T-cell (primary cell): ENCODE data around the gene ISCU. TPM values are rescaled to one million over a fixed set of nuclear protein-coding genes. Genes with fewer than 3 reads are reported as not detected.

Experiments used
- ATAC-seq, 4 experiments: fragments of 200-7000 bp in 3 of 4; fragments of 150-1000 bp in 1 of 4; cut with Tn5 transposase; replicated peaks in 1 of 4; 1 replicate in 3 of 4; 2 replicates in 1 of 4; pipeline ENCODE4 v1.10.0; 2021; ENCODE audit warnings: moderate library complexity in 3 of 4, mild to moderate bottlenecking in 2 of 4, moderate number of reproducible peaks in 1 of 4
- CTCF ChIA-PET, 2 donors: fragments of 300-600 bp; sonication (Branson Sonifier 250); formaldehyde crosslinking; loops; one replicate each; lab custom pipeline; 2022; ENCODE audit warnings: antibody characterized with exemption in 2 of 2; lab: Charles Lee
- POLR2A ChIA-PET, 2 donors: fragments of 300-600 bp; sonication (Branson Sonifier 250); formaldehyde crosslinking; loops; one replicate each; lab custom pipeline; 2022; ENCODE audit warnings: antibody characterized with exemption in 2 of 2; lab: Charles Lee
- DNase-seq, 35 experiments: peaks; one replicate each; pipeline versions ENCODE4 v3.0.0 to v3.0.0-alpha.2; 2013 to 2023
- H3K27ac ChIP-seq: one replicate; pipeline ENCODE4 v1.5.1; 2013; ENCODE audit warnings: low read length
- H3K27me3 ChIP-seq, 2 experiments: replicated peaks in 1 of 2; 1 replicate in 1 of 2; 2 replicates in 1 of 2; pipeline versions ENCODE4 v1.6.1 to v1.7.0; 2013; ENCODE audit warnings: low read length in 1 of 2, mixed read lengths in 1 of 2; ENCODE audit not compliant: control insufficient read depth in 2 of 2, insufficient read depth in 2 of 2; ENCODE audit errors: extremely low read depth in 1 of 2
- H3K36me3 ChIP-seq, 2 donors: 1 replicate in 1 of 2; 2 replicates in 1 of 2; pipeline versions ENCODE4 v1.6.1 to v1.7.0; 2013; ENCODE audit warnings: low read length in 1 of 2; ENCODE audit not compliant: control insufficient read depth in 2 of 2, insufficient read depth in 1 of 2; ENCODE audit errors: extremely low read depth in 1 of 2
- H3K4me1 ChIP-seq, 2 experiments: 1 replicate in 1 of 2; 2 replicates in 1 of 2; pipeline versions ENCODE4 v1.6.1 to v1.7.0; 2013; ENCODE audit warnings: low read length in 2 of 2, mixed read lengths in 1 of 2; ENCODE audit not compliant: insufficient read depth in 2 of 2, control insufficient read depth in 1 of 2; ENCODE audit errors: extremely low read depth in 1 of 2
- H3K4me3 ChIP-seq, 2 donors: 1 replicate in 1 of 2; 2 replicates in 1 of 2; pipeline versions ENCODE4 v1.5.1 to v1.7.0; 2013; ENCODE audit warnings: mild to moderate bottlenecking in 2 of 2, low read length in 1 of 2, moderate library complexity in 1 of 2; ENCODE audit not compliant: control insufficient read depth in 1 of 2; ENCODE audit errors: extremely low read depth in 1 of 2
- H3K9me3 ChIP-seq: 2 replicates; pipeline ENCODE4 v1.7.0; 2013
- H3K27ac Mint-ChIP-seq, 2 donors: one replicate each; pipeline ENCODE4 v1.8.0; 2020 to 2021; ENCODE audit warnings: mild to moderate bottlenecking in 2 of 2, mixed read lengths in 2 of 2
- H3K27me3 Mint-ChIP-seq, 2 donors: one replicate each; pipeline ENCODE4 v1.8.0; 2021 to 2022; ENCODE audit warnings: mixed read lengths in 2 of 2
- H3K36me3 Mint-ChIP-seq: one replicate; pipeline ENCODE4 v1.8.0; 2021; ENCODE audit warnings: mixed read lengths
- H3K4me1 Mint-ChIP-seq, 3 donors: one replicate each; pipeline ENCODE4 v1.8.0; 2020 to 2022; ENCODE audit warnings: mixed read lengths in 3 of 3, mild to moderate bottlenecking in 1 of 3
- H3K4me3 Mint-ChIP-seq, 3 donors: one replicate each; pipeline ENCODE4 v1.8.0; 2020 to 2022; ENCODE audit warnings: mild to moderate bottlenecking in 3 of 3, mixed read lengths in 3 of 3, moderate library complexity in 3 of 3
- H3K9me3 Mint-ChIP-seq, 3 donors: one replicate each; pipeline ENCODE4 v1.8.0; 2020 to 2022; ENCODE audit warnings: mixed read lengths in 3 of 3
- WGBS: methylation state at CpG from one replicate; pipeline ENCODE4 v1.1.5; 2013; ENCODE audit warnings: missing lambda C conversion rate; ENCODE audit not compliant: insufficient coverage; 5-methylcytosine and 5-hydroxymethylcytosine counted together
- total RNA-seq, 35 experiments: library from RNA in 6 of 35; stranded (reverse) in 6 of 35; fragments of 120-200 nt in 1 of 35; gene quantifications; one replicate each; pipeline versions ENCODE4 v1.2.1 to v1.2.4 and lab custom pipeline; 2013 to 2026

Gene ISCU
- total RNA-seq, 5 donors from 2014 or later (not counting 1 experiment from before 2014, with no cell fraction given), result 108 to 190 (median 130) TPM

DNA sequence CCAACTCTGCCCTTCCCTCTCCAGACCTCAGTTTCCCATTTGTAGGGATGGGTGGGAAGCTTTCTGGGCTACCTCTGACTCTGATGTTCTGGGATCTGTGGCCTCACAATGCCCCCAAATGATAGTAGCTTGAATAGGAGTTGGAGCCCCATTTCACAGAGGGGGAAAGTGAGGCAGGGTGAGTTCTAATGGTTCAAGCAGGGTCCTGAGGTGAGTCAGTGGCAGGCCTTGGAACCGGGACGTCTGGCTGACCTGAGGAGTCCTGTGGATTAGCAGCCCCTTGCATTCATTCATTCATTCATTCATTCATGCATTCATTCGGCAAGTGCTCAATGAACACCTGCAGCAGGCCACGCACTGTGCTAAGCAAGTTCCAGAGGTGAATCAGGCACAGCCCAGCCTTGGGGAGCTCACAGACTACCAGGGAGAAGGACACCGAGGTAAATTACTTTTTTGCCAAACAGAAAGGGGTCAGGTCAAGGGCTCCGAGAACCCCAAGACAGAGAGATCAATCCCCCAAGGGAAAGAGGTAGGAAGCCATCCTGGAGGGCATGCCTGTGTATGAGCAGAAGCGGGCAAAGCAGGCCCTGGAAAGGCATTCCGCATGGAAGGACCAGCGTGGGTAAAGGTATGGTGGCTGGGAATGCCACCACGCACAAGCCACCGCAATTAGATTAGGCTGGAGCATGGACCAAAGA, 36.3 kb downstream of the ISCU start:
- Mint-ChIP-seq H3K4me1 (no peaks in the 10 kb centered on the region), H3K36me3 (no peaks in the 10 kb centered on the region), H3K9me3 (no peaks in the 10 kb centered on the region), H3K27me3 (no peaks in the 10 kb centered on the region), H3K27ac (no peak overlapping the region), H3K4me3 (no peak overlapping the region)
- H3K4me1 ChIP-seq, result no peaks in the 10 kb centered on the region
- POLR2A ChIA-PET, result no interaction called here
- peaks cover 0 to 5% of the 10 kb centered on the region in 2 experiments for H3K27me3 ChIP-seq
- H3K27ac ChIP-seq, result no peak overlapping the region
- H3K36me3 ChIP-seq, result no peaks in the 10 kb centered on the region
- 97% methylated on average over 9 of the region's 11 CpGs for WGBS
- CTCF ChIA-PET, result no interaction called here
- DNase-seq (no peak), ATAC-seq (no peak)
- no peak overlapping the region for H3K4me3 ChIP-seq
- H3K9me3 ChIP-seq, result no peaks in the 10 kb centered on the region

DNA sequence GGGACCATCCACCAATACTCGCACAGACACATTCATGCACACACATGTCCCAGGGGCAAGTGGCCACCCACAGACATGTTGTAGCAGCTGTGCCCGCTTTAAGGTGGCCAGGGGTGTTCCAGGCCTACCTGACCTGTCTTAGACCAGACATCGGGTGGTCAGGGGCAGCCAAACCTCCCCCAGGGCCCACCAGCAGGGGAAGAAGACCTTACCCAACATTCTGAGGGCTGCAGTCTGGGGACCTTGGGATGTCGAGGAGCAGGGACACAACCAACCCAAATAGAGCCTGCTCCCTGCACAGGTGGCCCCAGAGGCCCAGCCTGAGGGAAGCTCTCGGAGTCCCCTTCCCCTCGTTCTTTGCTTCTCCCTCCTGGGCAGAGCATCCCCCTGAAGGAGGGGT, 37.1 kb downstream of the ISCU start:
- H3K9me3 Mint-ChIP-seq, result no peaks in the 10 kb centered on the region
- no peak overlapping the region for H3K4me3 Mint-ChIP-seq
- 74% methylated on average over 3 of the region's 6 CpGs for whole genome bisulfite sequencing
- no peaks in the 10 kb centered on the region for H3K4me1 ChIP-seq
- no peaks in the 10 kb centered on the region for H3K4me1 Mint-ChIP-seq
- no peaks in the 10 kb centered on the region for H3K36me3 Mint-ChIP-seq
- no peak overlapping the region for H3K27ac Mint-ChIP-seq
- H3K36me3 ChIP-seq, result no peaks in the 10 kb centered on the region
- no peaks in the 10 kb centered on the region for H3K27me3 Mint-ChIP-seq
- H3K27me3 ChIP-seq, result peaks cover 0 to 5% of the 10 kb centered on the region in 2 experiments
- CTCF ChIA-PET, result no interaction called here
- POLR2A ChIA-PET, result no interaction called here
- no peak overlapping the region for H3K27ac ChIP-seq
- H3K4me3 ChIP-seq, result no peak overlapping the region
- no peaks in the 10 kb centered on the region for H3K9me3 ChIP-seq
- ATAC-seq (no peak), DNase-seq (no peak)

DNA sequence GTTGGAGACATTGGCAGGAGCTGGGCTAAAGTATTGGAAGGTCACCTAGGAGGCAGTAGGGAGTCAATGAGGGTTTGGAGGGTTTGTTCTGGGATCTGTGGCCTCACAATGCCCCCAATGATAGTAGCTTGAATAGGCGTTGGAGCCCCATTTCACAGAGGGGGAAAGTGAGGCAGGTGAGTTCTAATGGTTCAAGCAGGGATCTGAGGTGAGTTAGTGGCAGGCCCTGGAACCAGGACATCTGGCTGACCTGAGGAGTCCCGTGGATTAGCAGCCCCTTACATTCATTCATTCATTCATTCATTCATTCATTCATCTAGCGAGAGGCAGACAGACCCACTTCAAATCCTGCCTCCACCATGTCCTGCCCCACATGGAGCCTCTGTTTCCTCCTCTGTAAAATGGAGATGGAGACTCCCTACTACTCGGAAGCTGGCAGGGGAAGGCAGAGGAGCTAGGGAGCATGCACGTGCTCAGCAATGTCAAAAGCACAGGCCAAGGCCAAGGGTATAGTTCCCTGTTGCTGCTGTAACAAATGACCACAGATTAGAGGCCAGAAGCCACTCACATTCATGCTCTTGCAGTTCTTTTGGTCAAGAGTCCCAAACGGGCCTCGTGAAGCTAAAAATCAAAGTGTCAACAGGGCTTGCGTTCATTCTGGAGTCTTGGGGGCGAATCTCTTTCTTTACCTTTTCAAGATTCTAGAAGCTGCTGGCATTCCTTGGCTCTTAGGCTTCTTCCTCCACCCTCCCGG, 37.7 kb downstream of the ISCU start:
- ChIA-PET CTCF (interaction anchor here in 1 of 2 donors (0.5 kb wide), 1 partner anchor 250 kb away, joined by 3 read pairs; no protein-coding TSS in a partner anchor), POLR2A (interaction anchor here in 1 of 2 donors (0.7 kb wide), 1 partner anchor 45 kb away, joined by 3 read pairs; no protein-coding TSS in a partner anchor)
- H3K9me3 ChIP-seq, result no peaks in the 10 kb centered on the region
- Mint-ChIP-seq H3K27me3 (no peaks in the 10 kb centered on the region), H3K9me3 (no peaks in the 10 kb centered on the region), H3K4me3 (no peak overlapping the region), H3K36me3 (no peaks in the 10 kb centered on the region), H3K27ac (no peak overlapping the region), H3K4me1 (no peaks in the 10 kb centered on the region)
- peaks cover 0 to 5% of the 10 kb centered on the region in 2 experiments for H3K27me3 ChIP-seq
- H3K4me3 ChIP-seq, result no peak overlapping the region
- no peaks in the 10 kb centered on the region for H3K36me3 ChIP-seq
- WGBS, result 78% methylated on average over 8 of the region's 10 CpGs
- H3K4me1 ChIP-seq, result no peaks in the 10 kb centered on the region
- H3K27ac ChIP-seq, result no peak overlapping the region
- no peak for DNase-seq
- ATAC-seq, result no peak

DNA sequence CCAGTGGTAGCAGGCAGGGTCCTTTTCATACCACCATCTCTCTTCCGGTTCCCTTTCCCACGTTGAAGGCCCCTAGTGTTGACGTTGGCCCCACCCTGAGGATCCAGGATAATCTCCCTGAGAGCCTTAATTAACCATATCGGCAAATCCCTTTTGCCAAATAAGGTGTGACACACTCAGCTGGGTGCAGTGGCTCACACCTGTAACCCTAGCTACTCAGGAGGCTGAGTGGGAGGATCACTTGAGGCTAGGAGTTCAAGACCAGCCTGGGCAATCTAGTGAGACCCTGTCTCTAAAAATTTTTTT, 38.3 kb downstream of the ISCU start:
- ChIA-PET CTCF (interaction anchor here in 1 of 2 donors (0.5 kb wide), 1 partner anchor 249 kb away, joined by 3 read pairs; no protein-coding TSS in a partner anchor), POLR2A (interaction anchor here in 1 of 2 donors (0.7 kb wide), 1 partner anchor 46 kb away, joined by 3 read pairs; no protein-coding TSS in a partner anchor)
- WGBS, result 58% methylated on average over 3 of the region's 4 CpGs
- Histone ChIP-seq H3K36me3 (no peaks in the 10 kb centered on the region), H3K27me3 (peaks cover 0 to 5% of the 10 kb centered on the region in 2 experiments), H3K27ac (no peak overlapping the region), H3K4me1 (no peaks in the 10 kb centered on the region), H3K4me3 (no peak overlapping the region), H3K9me3 (no peaks in the 10 kb centered on the region)
- Mint-ChIP-seq H3K4me3 (no peak overlapping the region), H3K27ac (no peak overlapping the region), H3K9me3 (no peaks in the 10 kb centered on the region), H3K4me1 (no peaks in the 10 kb centered on the region), H3K36me3 (no peaks in the 10 kb centered on the region), H3K27me3 (no peaks in the 10 kb centered on the region)
- ATAC-seq, result no peak
- no peak for DNase-seq

DNA sequence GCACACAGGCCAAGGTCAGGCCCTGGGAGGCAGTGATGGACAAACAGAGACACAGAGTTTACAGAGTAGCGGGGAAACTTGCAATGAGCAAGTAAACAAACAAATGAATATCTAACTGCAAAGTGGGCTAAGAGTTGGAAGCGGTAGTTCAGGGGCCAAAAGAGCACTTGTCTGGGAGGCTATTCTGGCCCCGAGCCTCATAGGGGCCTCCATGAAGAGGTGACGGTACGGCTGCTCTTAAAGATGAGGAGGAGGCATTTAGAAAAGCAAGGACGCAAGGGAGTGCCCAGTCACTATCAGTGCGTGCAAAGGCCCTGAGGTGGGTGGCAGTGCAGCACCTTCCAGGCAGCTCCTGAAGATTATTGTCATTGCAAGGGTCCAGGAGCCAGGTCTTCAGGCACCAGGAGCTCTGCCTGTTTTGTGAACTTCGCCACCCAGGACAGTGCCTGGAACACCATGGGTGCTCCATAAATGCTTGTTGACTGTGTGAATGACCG, 39.9 kb downstream of the ISCU start:
- no peaks in the 10 kb centered on the region for H3K36me3 Mint-ChIP-seq
- peak overlapping the region in 1 of 2 donors; percentile 35 for H3K27ac Mint-ChIP-seq
- ATAC-seq, result no peak
- no peak for DNase-seq
- 95% methylated on average over 7 of the region's 9 CpGs for WGBS
- Histone ChIP-seq H3K4me3 (no peak overlapping the region), H3K9me3 (no peaks in the 10 kb centered on the region), H3K36me3 (no peaks in the 10 kb centered on the region), H3K4me1 (no peaks in the 10 kb centered on the region), H3K27me3 (peaks cover 0 to 5% of the 10 kb centered on the region in 2 experiments), H3K27ac (no peak overlapping the region)
- no peaks in the 10 kb centered on the region for H3K27me3 Mint-ChIP-seq
- H3K4me1 Mint-ChIP-seq, result no peaks in the 10 kb centered on the region
- H3K9me3 Mint-ChIP-seq, result no peaks in the 10 kb centered on the region
- ChIA-PET CTCF (no interaction called here), POLR2A (no interaction called here)
- H3K4me3 Mint-ChIP-seq, result no peak overlapping the region

DNA sequence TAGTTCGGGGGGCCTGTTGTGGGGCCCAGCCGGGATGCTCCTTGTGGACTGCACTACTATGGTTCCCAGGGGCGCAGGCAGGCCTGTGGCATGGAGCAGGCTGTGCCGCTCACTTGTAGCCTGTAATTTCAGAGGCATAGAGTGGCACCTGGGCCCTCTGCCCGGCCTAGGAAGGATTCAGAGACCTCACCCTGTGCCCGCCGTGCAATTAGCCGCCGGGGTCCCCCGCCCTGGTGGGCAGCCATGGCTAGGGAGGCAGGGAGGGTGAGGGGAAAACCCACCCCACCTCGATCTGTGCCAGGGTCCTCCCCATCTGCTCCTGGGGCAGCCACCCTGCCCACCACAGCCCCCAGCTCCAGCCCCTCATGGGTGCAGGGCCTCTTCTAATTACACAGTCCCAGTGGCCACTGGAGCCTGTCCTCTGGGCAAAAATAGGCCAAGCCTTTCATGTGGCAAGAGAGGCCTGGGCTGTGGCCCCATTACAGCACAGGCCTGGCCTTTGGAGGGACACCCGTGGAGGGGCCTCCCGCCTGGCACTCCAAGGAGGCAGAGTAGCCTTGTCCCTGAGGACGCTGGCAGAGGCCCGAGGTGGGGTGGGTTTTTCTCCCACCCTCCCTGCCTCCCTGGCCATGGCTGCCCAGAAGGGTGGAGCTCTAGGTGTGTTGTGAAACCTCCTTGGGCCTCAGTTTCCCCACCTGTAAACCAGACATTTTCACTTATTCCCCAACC, 40.7 kb downstream of the ISCU start:
- Histone ChIP-seq H3K27me3 (peaks cover 0 to 9% of the 10 kb centered on the region in 2 experiments), H3K4me3 (no peak overlapping the region), H3K27ac (no peak overlapping the region), H3K9me3 (no peaks in the 10 kb centered on the region), H3K4me1 (no peaks in the 10 kb centered on the region), H3K36me3 (no peaks in the 10 kb centered on the region)
- H3K9me3 Mint-ChIP-seq, result no peaks in the 10 kb centered on the region
- H3K4me3 Mint-ChIP-seq, result no peak overlapping the region
- no peak for DNase-seq
- ATAC-seq, result no peak
- CTCF ChIA-PET, result no interaction called here
- H3K36me3 Mint-ChIP-seq, result no peaks in the 10 kb centered on the region
- 78% methylated on average over 5 of the region's 15 CpGs for WGBS
- POLR2A ChIA-PET, result no interaction called here
- H3K4me1 Mint-ChIP-seq, result no peaks in the 10 kb centered on the region
- H3K27ac Mint-ChIP-seq, result no peak overlapping the region
- H3K27me3 Mint-ChIP-seq, result no peaks in the 10 kb centered on the region
